HG02610 (cell line): Measurements from ENCODE around the gene STPG1.

Experiments used
- ATAC-seq: cut with Tn5 transposase; IDR thresholded peaks from one replicate; pipeline ENCODE4 v1.9.1; 2021; ENCODE audit warnings: mild to moderate bottlenecking, moderate library complexity; ENCODE audit not compliant: unreplicated experiment

STPG1 gene

DNA sequence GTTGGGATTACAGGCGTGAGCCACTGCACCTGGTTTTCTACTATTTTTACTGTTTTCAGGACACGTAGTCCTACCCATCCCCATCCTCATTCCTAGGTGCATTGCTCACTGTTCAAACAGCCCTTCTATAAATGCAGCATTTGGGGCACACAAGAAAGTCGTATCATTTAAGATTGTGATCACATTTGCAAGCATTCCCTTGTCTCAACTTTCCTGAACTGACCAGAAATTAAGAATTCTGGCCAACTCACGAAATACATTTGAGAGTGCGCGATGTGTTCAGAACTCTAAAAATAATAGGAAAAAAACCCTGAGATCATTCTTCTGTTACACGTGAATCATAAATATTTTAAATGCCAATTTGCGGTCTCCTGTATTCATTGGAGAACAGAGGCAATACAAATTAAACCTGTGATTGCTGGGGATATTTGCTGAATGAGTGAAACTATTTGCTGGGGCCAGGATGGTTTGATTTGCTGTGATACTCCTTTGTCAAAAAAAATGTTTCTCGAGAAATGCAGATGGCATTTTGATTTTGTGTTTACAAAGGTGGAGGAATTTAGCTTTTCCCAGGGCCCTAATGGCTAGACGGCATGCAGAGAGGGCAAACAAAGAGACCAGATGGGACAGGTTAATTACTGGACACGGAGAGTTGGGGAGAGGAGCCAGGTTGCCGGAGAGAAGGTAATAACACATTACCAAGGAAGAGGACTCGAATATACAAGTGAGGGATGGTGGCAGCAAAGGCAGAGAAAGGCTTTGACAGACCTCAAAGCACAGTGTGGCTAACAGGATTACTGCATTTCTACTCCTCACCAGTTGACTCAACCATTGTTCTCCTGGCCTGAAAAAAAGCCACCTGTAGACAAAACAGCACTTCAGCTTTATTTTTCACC, 38.4 kb downstream of the STPG1 start:
- ATAC-seq: no peak

DNA sequence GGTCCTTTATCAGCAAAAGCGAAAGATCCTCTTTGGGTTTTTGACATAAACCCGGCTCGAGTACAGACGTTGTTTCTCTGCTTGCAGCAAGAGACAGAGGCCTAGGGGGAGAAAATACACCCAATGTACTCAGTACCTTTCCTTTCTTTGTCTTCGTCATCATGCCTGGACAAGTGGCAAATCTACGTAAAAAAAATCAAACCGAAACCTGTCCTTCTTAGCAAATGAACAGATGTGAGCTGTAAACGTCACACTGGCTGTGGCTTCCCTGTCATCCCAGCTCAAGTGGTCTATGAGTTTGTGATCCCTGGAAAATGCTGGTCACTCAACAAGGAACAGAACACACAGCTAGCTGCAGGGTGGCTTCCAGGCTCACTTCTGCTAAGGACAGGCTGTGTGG, 39.9 kb downstream of the STPG1 start:
- ATAC-seq: no peak

DNA sequence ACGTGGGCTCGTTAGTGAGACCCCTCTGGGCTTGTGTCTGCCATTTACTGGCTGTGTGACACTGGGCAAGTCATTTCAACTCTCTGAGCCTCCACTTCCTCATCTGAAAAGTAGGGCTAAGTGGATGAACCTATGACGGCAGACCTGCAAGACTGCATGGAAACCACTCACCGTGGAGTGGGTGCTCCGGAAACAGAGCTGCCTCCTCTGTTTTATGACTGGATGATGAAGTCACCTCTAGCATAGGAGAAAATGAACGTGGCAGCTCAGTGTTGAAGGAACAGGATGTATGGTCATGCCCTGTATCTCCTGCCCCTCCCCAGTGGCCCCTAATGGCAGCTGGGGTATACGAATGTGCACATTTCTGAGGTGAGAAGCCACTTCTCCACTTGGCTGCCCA, 40.5 kb downstream of the STPG1 start:
- ATAC-seq: peak; percentile 74

DNA sequence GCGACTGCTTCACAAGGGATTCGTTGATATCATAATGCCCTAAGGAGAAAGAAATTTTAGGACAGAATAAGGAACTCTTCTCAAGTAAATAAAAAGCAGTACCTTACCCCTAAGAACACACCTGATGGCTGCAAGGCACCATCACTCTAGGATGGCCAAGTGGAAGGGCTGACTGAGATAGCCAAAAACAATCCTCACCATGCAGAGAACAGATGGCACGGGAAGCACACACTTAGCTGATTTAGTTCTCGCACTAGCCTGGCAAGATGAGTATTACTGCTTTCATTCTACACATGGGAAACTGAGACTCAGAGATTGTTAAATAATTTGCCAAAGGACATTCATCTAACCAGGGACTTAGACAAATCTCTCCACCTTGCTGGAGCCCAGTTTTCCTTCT, 43.8 kb downstream of the STPG1 start:
- no peak for ATAC-seq

DNA sequence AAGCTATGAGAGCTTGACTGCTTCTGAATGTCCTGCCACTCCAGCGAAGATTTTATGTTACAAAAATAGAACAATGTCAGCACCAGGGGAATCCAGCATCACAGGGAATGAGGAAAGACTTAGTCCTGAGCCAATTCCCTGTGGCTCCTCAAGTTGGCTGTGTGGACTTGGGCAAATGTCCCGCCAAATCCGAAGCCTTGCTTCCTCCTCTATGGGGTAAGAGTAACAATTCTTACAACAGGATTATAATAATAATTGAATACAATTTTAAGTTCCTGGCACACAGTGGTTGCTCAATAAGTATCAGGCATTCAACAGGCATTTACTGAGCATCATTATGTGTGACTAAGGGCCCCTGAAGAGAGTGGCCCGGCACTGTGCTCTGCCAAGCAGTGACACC, 44.4 kb downstream of the STPG1 start:
- ATAC-seq: no peak

DNA sequence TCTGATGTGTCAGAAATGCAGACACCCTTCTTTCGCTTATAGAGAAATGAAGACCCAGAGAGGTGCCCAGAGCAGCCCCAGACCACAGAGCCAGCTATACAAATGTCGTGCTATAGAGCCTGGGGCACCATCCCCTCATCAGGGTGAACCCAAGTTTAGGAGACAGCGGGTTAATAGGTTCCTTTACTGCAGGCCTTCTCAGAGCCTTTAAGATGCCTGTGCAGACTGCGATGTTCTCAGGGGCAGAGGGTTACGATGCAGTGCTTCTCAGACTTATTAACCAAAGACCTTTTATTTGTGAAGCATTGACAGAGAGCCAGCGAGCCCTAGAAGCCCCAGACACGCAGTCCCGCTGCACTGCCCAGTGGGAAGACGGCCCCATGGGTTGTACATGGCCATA, 46.9 kb downstream of the STPG1 start:
- no peak for ATAC-seq

DNA sequence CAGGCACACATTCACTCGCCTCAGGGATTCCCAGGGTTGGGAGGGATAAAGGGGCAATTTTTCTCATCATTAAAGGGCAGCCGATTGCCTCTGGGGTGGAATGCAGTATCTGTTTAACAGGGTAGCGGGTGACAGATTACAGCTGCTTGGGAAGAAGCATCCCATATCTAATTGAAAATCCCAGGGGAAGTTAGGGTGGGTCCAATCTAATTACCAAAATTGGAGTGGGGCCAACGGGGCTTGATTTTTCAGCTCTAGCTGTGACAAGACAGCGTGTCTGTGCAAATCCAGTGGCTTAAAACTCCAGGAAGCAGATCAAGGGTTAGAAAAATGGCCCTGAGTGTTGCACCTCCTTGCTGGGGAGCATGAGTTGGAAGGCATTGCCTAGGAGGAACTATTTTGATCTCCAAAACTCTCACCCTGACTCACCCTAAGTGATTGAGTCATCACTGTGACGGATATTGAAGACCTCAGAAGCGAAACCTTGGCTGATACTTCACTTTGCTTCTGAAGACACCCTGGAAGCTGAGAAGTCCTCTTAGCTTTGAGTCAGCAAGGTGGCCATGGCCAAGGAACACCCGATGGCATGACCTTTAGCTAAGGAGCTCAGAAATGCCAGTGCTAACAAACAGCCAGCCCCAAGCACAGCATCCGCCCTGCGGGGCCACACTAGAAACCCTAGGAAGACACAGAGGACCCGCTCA, 48.5 kb downstream of the STPG1 start:
- peak; percentile 88 for ATAC-seq

DNA sequence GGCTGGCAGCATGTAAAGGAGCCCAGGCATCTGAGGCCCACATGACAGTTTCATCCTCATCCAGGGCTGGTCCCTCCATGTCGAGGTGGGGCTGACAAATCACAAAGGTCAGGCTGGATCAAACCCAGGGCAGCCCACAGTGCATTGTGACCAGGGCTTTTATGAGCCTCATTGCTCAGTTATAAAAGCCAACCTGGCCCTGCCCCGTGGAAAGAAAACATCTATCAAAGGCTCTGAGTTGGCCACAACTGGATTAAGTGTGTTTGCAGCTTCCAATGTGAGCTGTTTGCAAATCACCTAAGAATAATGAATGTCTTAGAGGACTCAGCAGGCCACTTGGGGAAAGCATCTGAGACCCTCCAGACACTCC, 49.0 kb downstream of the STPG1 start:
- no peak for ATAC-seq

DNA sequence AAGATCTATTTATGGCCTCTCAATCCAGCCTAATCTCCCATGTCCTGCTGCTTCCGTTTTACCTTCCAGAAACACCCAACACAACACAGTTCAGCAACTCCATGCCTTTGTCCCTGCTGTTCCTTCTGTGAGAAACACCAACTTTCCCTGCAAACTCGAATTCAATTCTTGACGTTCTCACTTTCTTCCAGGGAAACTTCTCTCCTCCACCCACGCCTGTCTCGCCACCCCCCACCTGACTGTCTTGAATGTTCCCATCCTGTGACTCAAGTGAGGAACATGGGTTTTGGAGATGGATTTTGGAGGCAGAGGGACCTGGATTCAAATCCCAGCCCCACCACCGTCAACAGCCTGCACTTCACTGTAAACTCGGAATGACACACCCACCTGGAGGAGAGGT, 49.6 kb downstream of the STPG1 start:
- ATAC-seq: no peak

DNA sequence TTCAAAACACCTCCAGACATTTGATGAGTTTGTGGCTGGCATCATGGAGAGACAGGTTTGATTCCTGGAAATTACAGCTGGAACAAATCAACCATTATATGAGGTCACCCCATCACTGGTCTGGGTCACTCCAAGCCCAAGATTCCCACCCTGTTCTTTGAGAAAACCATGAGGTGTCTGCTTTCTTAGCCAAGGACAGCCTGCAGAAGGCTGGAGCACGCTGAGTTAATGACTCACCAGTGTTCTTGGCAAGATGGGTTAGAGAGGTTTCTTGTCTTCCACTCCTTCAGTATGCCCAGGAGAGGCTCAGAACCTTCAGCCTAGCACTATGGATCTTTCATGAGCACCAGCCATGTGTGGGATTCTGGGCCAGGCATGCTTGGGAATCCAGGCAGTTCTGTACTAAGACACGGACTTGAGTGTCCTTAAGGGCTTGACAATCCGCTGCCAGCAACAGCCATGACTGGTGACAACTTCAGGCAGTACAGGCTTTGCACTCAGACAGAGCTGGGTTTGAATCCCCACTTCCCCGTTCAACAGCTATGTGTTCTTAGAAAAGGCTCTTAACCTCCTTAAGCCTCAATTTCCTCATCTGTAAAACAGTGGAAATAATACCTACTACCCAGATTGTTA, 50.5 kb downstream of the STPG1 start:
- ATAC-seq: no peak

DNA sequence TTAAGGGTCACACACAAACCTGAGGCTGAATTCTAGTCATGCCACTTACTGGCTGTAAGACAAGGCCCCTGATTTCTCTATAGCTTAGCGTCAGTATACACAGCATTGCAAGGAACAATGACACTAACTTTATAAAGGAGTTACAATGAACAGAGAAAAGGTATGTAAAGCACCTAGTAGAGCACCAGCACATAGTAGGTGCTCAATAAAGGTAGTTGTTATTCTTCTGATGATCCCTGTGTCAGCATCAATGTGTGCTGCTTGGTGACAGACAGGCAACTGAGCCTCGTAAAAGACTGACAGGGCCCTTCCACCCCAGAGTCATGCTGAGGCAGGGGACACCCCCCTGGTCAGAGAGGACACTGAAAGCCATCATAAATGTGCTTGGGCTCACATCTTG, 51.2 kb downstream of the STPG1 start:
- no peak for ATAC-seq

DNA sequence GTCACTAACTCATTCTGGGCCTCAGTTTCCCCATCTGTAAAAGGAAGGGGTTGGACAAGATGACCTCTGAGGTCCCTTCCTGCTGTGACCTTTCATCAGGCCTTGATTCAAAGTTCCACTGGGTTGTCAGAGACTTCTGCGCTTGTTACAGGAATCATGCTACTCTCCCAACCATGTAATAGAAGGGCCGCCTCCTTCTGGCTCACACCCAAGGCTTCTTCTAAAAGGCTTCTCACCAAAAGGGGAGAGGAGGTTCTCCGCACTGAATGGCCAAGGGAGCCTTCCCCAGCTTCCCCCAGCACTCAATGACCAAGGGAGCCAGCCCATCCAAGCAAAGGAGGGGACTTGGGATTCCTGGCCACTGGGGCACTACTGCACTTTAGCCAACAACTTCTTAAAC, 51.8 kb downstream of the STPG1 start:
- ATAC-seq: no peak

DNA sequence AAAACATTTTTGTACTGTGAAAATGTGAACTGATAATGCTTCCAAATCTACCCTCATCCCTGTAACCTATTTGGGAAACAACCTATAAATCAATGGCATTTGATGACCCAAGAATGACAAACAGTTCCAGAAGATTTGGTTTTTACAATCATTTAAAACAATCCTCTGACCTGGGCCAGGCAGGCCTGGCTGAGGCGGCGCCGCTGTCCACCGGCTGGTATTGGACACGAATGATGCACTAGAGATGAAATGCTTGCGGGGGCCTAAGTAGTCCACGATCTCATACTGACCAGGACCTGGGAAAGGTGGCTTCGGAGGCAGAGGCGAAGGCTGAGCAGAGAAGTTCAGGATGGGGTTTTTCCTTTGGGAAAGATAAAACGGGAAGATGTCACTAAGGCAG, 52.9 kb downstream of the STPG1 start:
- ATAC-seq: no peak

DNA sequence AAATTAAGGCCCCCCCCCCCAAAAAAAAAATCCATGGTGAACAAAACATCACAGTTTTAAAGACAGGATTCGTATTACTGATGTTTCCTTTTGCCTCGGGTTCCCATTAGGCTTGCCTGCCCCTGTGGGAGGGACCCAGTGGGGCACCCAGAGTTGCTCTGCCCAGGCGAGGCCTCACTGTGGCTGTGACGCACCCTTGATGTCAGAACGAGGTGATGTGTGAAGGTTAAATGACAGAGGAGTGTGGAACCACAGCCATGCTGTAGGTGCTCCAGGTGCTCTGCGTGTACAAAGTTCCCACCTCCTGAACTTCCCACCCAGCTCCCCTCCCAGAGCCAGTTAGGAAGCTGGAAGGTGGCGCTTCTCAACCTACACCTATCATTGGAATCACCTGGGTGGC, 56.5 kb downstream of the STPG1 start:
- ATAC-seq: no peak

DNA sequence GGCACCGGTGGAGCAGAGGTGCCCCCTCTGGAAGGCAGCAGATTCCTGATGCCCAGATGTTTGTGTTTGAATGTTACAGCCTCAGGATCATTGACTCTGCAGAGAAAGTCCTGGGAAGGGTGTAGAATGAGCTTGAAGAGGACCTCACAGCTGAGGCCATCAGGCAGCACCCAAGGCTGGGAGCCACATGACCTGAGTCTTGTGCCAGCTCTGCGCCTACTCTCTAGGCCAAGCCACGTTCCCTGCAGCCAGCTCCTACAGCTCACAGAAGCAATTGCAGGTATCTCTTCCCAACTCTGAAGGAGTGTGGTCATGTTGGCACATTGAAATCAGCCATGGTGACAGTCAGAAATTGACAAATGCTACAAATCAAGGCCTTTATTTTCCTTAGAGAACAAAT, 58.1 kb downstream of the STPG1 start:
- no peak for ATAC-seq

DNA sequence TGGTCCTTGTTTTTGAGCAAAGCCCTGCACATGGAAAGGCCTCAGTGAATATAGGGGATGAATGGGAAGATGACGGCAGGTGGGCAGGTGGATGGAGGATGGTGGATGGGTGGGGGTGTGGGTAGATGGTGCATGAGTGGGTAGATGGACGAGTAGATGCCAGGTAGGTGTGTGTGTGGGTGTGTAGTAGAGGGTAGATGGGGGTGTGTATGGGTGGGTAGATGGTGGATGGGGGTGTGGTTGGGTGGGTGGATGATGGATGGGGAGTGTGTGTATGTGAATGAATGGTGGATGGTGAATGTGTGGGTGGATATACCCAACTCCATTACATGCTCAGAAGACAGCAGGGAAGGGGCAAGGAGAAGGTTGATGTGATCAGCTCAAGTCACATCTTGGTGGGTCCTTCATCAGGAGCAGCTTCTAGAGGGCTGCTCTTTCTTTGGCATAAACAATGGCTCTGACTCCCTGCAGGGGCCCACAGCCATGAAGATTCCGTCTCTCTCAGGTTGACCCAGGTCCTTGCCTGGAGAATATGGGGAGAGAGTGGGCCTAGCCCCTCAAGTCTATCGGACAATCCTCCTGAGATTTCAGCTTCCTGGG, 60.2 kb downstream of the STPG1 start:
- ATAC-seq: no peak

DNA sequence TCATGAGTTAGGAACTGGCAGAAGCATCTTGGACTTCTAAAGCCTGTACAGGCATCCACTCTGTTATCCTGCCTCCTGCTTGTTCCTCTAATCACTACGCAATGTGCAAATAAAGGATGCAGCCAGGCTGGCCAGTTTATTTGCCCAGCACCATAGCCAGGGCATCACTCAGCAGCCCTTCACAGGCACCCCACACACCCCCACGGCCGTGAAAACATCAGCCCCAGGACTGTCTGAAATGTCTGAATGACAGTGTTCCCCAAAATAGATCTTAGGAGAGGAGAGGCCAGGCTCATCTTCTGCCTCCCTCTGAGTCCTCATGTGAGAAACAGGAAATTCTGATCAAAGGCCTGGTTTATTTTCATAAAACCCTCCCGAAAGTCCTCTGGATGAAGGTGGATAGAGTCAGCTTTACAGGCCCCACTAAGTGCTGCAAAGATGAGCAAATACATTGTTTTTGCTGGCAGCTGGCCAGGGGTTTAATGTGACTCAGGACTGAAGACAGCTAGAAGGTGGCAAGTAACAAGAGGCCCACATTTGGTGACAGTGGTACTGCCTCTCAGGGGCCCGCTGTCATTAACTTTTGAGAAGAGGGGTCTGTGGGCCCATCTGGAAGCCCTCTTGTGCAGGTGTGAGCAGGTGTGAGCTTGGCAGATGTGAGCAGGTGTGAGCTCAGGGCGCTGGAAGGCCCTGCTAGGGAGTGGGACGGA, 61.5 kb downstream of the STPG1 start:
- ATAC-seq: no peak

DNA sequence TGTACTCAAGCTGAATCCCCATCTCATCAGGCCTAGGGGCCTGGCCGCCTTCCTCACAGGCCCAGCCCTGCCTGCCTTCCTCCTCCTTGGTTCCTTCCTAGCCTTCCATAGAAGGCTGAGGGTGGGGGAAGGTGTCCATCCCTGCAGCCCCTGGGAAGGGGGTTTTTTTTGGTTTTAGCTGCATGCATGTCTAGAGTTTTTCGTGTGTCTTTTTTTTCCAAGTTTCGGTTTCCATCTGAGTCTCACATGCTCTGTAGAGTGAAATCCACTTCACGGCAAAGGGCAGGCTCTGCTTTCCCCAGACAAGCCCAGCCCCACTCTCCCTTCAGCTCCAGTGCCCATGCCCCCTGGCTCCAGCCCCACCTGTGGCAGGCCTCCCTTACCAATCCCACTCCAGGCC, 62.3 kb downstream of the STPG1 start:
- peak; percentile 64 for ATAC-seq

DNA sequence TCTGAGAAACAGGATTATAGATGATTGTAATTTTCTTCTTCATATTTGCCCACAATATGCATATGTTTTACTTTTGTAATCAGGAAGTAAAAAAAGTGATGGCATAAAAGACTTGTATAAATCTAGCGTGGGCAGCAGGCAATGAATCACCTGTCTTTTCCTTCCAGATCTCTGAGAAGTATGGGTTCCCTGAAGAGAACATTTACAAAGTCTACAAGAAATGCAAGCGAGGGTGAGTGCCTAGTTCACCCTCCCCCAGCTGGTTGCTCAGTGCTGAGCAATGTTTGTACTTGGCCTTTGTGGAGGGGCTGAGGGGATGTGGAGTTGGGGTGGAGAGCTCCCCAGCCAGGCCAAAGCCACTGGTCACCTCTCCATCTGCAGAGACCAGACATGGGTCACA, 63.7 kb downstream of the STPG1 start:
- no peak for ATAC-seq

DNA sequence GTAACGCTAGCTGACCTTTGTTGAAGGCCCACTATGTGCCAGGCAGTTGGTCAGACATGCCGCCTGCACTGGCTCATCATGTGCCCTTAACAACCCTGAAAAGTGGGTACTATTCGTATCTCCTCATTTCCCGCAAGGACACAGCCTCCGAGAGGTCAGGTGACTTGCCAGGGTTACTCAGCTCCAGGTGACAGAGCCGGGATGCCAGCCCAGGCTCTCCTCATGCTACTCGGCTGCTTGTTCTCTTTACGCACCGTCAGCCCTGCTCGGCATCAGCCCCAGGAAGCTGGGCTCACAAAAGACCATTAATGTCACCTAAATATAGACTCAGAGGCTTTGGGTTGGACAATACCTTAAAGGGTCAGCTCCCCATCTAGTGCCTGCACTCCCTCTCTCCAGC, 65.4 kb downstream of the STPG1 start:
- no peak for ATAC-seq
